Progenitor cell of endocrine pancreas (in vitro differentiated cells): Measurements from ENCODE around the gene PSME3. TPM values are rescaled to one million over a fixed set of nuclear protein-coding genes. Genes with fewer than 3 reads are reported as not detected.

Experiments used
- DNase-seq: peaks from one replicate; pipeline ENCODE4 v3.0.0; 2021; ENCODE audit warnings: low spot score; ENCODE audit not compliant: unreplicated experiment
- H3K27ac Mint-ChIP-seq: 2 replicates; pipeline ENCODE4 v1.8.0; 2021; ENCODE audit warnings: mild to moderate bottlenecking, moderate library complexity, mixed read lengths
- H3K27me3 Mint-ChIP-seq: 2 replicates; pipeline ENCODE4 v1.8.0; 2021; ENCODE audit warnings: mixed read lengths
- H3K36me3 Mint-ChIP-seq: 2 replicates; pipeline ENCODE4 v1.8.0; 2022; ENCODE audit warnings: mixed read lengths; ENCODE audit not compliant: insufficient read depth
- H3K4me1 Mint-ChIP-seq: 2 replicates; pipeline ENCODE4 v1.8.0; 2021; ENCODE audit warnings: low read depth, mixed read lengths
- H3K4me3 Mint-ChIP-seq: 2 replicates; pipeline ENCODE4 v1.8.0; 2021; ENCODE audit warnings: low read depth, mild to moderate bottlenecking, moderate library complexity, mixed read lengths
- H3K9me3 Mint-ChIP-seq: 2 replicates; pipeline ENCODE4 v1.8.0; 2021; ENCODE audit warnings: low read depth, mixed read lengths
- CTCF ChIP-seq: fragments of 200-600 bp; sonication (generic); IDR thresholded peaks from one replicate; pipeline ENCODE4 v1.5.0; 2021; ENCODE audit warnings: antibody characterized with exemption, mild to moderate bottlenecking; ENCODE audit not compliant: unreplicated experiment
- microRNA-seq: library from miRNA; unstranded; fragments of <30 nt; microRNA quantifications from one replicate; pipeline ENCODE4 v1.1.0, GENCODE V29; 2020; ENCODE audit warnings: borderline number of aligned reads; ENCODE audit not compliant: unreplicated experiment
- total RNA-seq: library from RNA; stranded (reverse); gene quantifications from 2 replicates; pipeline ENCODE4 v1.2.1, GENCODE V29; 2021

The PSME3 gene
- total RNA-seq, 1 donor from 2014 or later: 121 TPM

- no peak overlapping the region for H3K4me3 Mint-ChIP-seq
- H3K4me1 Mint-ChIP-seq: peaks cover 28% of the 10 kb centered on the region
- no peaks in the 10 kb centered on the region for H3K9me3 Mint-ChIP-seq
- no peaks in the 10 kb centered on the region for H3K36me3 Mint-ChIP-seq
- no peak for TF ChIP-seq CTCF
- DNase-seq: no peak
- no peaks in the 10 kb centered on the region for H3K27me3 Mint-ChIP-seq
- peak overlapping the region; percentile 11 for H3K27ac Mint-ChIP-seq
Measured at GRCh38 chr17:42891539-42892152, 58.4 kb downstream of the PSME3 start.

- H3K4me1 Mint-ChIP-seq: peaks cover 26% of the 10 kb centered on the region
- TF ChIP-seq CTCF: no peak
- no peaks in the 10 kb centered on the region for H3K27me3 Mint-ChIP-seq
- no peak overlapping the region for H3K27ac Mint-ChIP-seq
- H3K36me3 Mint-ChIP-seq: no peaks in the 10 kb centered on the region
- no peak for DNase-seq
- H3K4me3 Mint-ChIP-seq: no peak overlapping the region
- no peaks in the 10 kb centered on the region for H3K9me3 Mint-ChIP-seq
Measured at GRCh38 chr17:42893359-42893758, 60.2 kb downstream of the PSME3 start.

Small RNAs within 50 kb of the gene (microRNA-seq; reads per million reads assigned to microRNA genes)
- gene MIR6781: 2.4 reads per million

Other genes with a start within 250 kb of the PSME3 start
- 66.2 and 80.5 TPM in 2 replicates for gene RETREG3, start 224.0 kb upstream of the PSME3 start, total RNA-seq
- 53.8 and 53.9 TPM in 2 replicates for gene TUBG1, start 223.7 kb upstream of the PSME3 start, total RNA-seq
- 26.9 and 31.3 TPM in 2 replicates for gene TUBG2, start 174.1 kb upstream of the PSME3 start, total RNA-seq
- gene PLEKHH3, start 156.4 kb upstream of the PSME3 start, total RNA-seq: 14.1 and 16.2 TPM in 2 replicates
- 0.49 and 1.1 TPM in 2 replicates for gene CCR10, start 151.6 kb upstream of the PSME3 start, total RNA-seq
- gene CNTNAP1, start 150.9 kb upstream of the PSME3 start, total RNA-seq: 2.3 and 2.5 TPM in 2 replicates
- gene EZH1, start 88.4 kb upstream of the PSME3 start, total RNA-seq: 31.4 and 31.9 TPM in 2 replicates
- 4.3 and 4.4 TPM in 2 replicates for gene RAMP2, start 72.2 kb upstream of the PSME3 start, total RNA-seq
- 76.5 and 81.3 TPM in 2 replicates for gene VPS25, start 59.9 kb upstream of the PSME3 start, total RNA-seq
- 5.8 and 6.3 TPM in 2 replicates for gene WNK4, start 52.8 kb upstream of the PSME3 start, total RNA-seq
- 84.9 and 85.4 TPM in 2 replicates for gene COA3, start 34.7 kb upstream of the PSME3 start, total RNA-seq
- not detected in 2 replicates for gene CNTD1, start 34.5 kb upstream of the PSME3 start, total RNA-seq
- 63.4 and 67.1 TPM in 2 replicates for gene BECN1, start 9.1 kb upstream of the PSME3 start, total RNA-seq
- 4.1 and 4.3 TPM in 2 replicates for gene AOC2, start 11.2 kb downstream of the PSME3 start, total RNA-seq
- 1.2 and 2.6 TPM in 2 replicates for gene AOC3, start 17.8 kb downstream of the PSME3 start, total RNA-seq
- gene G6PC1, start 67.4 kb downstream of the PSME3 start, total RNA-seq: not detected in 2 replicates
- gene AARSD1, start 131.1 kb downstream of the PSME3 start, total RNA-seq: 59.3 and 69.8 TPM in 2 replicates
- 5.6 and 6.5 TPM in 2 replicates for gene PTGES3L, start 146.7 kb downstream of the PSME3 start, total RNA-seq
- gene RUNDC1, start 147.2 kb downstream of the PSME3 start, total RNA-seq: 21.0 and 22.6 TPM in 2 replicates
- 862 and 881 TPM in 2 replicates for gene RPL27, start 165.0 kb downstream of the PSME3 start, total RNA-seq
- gene IFI35, start 173.4 kb downstream of the PSME3 start, total RNA-seq: 1.2 and 1.6 TPM in 2 replicates
- 201 and 202 TPM in 2 replicates for gene VAT1, start 189.0 kb downstream of the PSME3 start, total RNA-seq
- 12.4 and 14.6 TPM in 2 replicates for gene RND2, start 191.8 kb downstream of the PSME3 start, total RNA-seq